ENCODE data around the gene SPATA16.
"Not testable (repeated sequence)": the region's sequence is repeated elsewhere in the genome, so short reads cannot be mapped to it uniquely, and the experiment has no call there.

SPATA16 gene

GRCh38 chr3:172939651-172940293 lies 201.3 kb downstream of the SPATA16 start:
- no peak for DNase-seq (ENCODE audit: low read depth)

DNA sequence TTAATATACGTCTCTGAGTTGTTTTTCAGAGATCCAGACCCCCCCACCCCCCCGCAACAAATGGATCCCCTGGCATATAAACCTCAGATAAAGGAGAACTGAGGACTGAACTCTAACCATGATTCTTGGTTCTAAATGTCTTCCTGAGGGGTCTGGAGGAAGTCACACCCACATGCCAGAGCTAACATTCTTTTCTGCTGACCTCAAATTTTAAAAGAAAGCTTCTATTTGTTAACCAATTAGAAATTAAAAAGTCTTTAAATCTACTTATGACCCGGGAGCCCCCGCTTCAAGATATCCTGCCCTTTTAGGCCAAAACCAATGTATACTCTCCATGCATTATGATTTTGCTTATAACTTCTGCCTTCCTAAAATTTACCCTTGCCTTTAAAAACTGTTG lies 202.2 kb downstream of the SPATA16 start:
- DNase-seq (ENCODE audit: low read depth) = no peak

DNA sequence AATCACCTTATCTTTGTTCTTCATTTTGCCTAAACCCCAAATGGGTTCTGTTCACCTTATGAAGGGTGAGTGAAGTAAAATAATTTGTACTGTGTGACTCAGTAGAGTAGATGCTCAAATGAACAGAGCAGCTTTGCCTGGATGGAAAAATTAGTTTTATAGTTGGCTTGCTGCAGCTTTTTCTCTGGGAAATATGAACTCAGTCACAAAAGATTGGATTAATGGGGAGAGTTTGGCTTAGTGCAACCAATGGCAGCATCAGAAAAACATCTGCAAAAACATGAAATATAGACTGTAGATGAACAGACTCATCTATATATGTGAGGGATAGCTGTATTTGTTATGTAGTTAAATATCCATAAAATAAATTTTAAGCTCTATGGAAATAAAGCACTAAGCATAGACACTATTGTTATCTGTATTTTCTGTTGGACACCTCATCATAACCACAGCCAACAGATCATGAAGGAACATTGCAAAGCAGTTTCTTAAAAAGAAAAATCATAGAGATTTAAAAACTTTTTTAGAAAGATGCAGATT lies 209.2 kb downstream of the SPATA16 start:
- DNase-seq (ENCODE audit: low read depth) = no peak

DNA sequence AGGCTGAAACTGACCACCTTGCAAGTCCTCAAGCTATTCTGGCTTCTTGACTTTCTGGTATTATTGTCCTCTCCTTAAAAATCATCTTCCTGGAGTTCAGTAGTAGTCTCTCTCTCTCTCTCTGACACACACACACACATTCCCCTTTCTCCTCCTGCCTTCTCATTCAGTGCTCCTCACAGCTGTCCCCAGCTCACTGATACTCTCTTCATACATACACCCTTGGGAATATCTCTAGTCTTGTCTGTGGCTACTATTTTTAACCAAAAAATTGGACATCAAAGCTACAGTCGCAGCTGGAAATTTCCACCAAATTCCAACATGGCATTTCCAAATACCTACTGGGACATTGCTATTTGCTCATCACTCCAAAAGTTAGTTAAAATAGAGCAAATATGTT lies 211.6 kb downstream of the SPATA16 start:
- no peak for DNase-seq (ENCODE audit: low read depth)

DNA sequence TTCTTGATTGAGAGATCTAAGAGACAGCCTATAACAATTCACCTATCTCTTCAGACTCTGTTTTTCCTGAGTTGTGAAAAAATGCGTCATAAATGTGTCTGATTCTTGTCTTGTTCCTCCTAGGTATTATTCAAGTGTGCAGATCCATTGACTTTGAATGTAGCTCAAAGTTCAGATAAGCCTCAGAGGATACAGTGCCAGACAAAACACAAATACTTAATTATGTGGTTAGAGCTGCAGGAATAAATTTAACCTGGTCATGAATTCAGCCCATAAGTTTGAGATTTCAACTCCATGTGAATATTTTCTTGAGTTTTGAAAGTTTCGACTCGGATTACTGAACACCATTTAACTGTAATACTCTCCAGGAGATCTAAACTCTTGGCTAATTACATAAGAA lies 216.5 kb downstream of the SPATA16 start:
- DNase-seq (ENCODE audit: low read depth) = no peak

DNA sequence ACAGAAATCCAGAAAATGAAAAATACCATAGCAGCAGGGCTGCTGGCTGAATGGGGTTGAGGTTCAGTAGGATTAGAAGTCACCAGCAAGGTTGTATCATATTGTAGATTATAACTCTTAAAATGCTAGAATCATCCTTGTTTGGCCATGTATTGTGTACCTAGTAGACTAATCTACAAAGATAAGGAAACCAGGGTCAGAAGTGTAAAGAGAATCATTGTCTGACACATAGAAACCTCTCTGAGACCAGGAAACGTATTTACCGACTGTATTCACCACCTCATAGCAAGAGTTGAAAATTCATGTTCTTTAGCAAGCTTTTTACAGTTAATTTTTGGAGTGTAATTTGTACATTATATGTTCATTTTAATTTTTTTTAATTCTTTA lies 221.7 kb downstream of the SPATA16 start:
- DNase-seq (ENCODE audit: low read depth) = no peak

- DNase-seq (ENCODE audit: low read depth) = no peak
Observed at GRCh38 chr3:172918568-172919296, 222.3 kb downstream of the SPATA16 start.

DNA sequence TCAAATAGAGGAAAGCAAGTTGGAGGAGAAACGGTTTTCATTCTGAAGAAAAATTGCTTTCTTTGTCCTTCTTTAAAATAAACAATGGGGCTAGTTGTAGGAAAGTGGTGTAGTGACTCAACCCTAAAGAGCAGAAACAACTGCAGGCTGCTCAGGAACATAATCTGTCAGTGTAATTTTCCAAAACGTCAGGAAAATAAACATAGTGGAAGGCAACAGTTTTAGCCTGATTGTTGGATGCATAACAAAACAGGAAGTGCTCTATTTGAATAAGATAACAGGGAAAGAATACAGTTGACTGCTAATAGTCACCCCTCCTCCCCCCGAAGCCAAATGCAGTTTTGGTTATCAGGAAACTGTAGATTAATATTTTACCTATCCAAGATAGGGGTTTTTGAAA lies 222.9 kb downstream of the SPATA16 start:
- DNase-seq (ENCODE audit: low read depth) = no peak

DNA sequence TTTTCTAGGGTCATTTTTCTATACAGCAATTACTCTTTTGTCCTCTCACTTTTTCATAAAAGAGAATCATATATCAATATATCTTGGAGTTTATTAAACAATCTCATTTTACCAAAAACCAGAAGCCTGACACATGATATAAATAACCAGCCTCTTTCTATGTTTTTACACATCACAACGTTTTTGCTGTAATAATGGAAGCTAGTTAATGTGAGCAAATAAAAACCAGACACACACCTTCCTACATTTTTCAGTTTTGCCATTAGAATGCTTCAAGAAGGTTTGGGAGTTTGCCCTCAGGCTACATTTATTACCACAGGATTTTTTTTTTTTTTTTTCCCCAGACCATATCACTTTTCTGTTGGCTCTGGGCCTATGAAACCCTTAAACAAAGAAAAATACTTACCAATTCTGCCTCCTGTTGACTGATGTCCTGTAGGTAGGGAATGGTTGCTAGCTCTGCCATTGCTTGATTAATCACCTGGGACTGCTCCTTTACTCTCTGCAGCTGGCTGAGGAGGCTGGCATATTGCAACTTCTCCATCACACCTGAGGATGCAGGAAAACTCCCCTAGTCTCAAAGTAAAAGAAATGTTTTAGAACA lies 225.0 kb downstream of the SPATA16 start:
- DNase-seq (ENCODE audit: low read depth) = no peak

GRCh38 chr3:172914854-172915253 lies 226.2 kb downstream of the SPATA16 start:
- DNase-seq (ENCODE audit: low read depth) = no peak

DNA sequence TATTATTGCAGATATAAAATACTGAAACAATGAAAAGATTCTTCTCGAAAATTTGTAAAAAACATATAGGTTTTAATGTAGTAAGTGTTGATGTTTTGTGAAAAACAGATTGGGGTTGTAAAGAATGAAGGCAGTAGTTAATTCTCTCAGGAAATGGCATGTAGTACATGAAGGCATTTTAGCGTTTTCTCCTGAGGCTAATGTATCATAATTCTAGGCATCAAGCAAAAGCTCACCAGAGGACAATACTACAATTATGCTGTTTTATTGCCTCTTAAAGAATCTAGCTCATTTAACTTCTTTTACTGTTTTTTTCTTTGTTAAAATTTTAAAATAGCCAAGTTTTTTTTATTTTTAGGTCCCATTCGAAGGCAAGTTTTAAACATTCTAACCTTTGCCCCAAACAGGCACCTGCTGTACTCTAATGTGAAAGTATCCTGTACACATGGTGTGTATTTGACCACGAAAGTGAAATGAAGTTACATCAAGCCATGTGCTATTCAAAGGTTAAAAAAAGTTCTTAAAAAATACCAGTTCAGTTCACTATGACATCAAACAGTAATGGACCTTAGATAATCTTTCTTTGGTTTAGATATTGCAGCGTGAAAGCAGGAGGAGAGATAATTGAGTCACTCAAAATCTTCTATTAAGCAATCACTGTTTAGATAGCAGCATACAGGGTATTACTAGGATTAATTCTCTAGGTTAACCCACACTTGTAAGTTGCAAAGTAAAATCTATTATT lies 227.0 kb downstream of the SPATA16 start:
- no peak for DNase-seq (ENCODE audit: low read depth)

- no peak for DNase-seq (ENCODE audit: low read depth)
Observed at GRCh38 chr3:172911142-172911541, 229.9 kb downstream of the SPATA16 start.

DNA sequence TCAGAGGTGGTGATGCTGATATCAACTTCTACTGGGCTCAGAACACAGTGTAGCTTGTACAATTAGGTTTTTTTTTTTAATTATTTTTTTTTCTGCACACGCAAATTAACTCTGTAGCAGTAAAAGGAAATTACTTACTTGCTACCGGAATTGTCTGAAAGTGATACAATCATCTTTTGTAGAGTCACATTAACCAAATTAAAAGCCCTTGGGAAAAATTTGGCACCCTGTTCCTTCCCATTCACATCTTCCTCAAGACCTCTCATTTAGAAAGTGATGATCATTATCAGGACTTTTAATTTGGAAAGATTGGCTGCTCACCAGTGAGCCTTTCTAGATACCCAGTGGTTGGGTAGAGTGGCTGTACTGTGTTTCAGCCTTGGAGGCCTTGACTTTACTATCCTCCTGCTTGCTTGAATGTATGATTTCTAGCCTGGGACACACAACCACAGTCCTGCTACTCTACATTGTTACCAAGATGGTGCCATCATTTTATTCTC lies 232.2 kb downstream of the SPATA16 start:
- DNase-seq (ENCODE audit: low read depth) = no peak

DNA sequence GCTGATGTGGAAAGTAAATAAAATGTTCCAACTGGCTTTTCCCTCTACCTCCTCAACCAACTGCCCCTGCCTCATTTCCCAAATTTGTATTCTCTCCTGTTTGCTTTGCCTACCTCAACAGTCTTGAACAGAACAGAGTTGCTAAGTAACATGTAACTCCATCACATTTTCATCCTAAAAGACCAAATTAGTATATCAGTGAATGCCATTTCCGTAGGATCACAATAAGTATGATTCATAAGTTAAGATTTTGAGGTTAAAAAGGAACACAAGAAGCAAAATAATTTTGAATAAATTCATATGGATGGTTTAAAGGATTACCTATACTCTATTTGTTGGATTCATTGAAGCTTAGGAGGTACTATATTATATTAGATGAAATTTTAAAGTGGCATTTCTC lies 235.6 kb downstream of the SPATA16 start:
- DNase-seq (ENCODE audit: low read depth) = no peak

- DNase-seq (ENCODE audit: low read depth) = no peak
Observed at GRCh38 chr3:172904711-172905373, 236.2 kb downstream of the SPATA16 start.

GRCh38 chr3:172903642-172904320 lies 237.3 kb downstream of the SPATA16 start:
- no peak for DNase-seq (ENCODE audit: low read depth)

- DNase-seq (ENCODE audit: low read depth) = no peak
Observed at GRCh38 chr3:172892158-172892557, 248.9 kb downstream of the SPATA16 start.

- DNase-seq (ENCODE audit: low read depth) = no peak
Observed at GRCh38 chr3:172885704-172886103, 255.3 kb downstream of the SPATA16 start.

GRCh38 chr3:172882563-172882962 lies 258.5 kb downstream of the SPATA16 start:
- no peak for DNase-seq (ENCODE audit: low read depth)

DNA sequence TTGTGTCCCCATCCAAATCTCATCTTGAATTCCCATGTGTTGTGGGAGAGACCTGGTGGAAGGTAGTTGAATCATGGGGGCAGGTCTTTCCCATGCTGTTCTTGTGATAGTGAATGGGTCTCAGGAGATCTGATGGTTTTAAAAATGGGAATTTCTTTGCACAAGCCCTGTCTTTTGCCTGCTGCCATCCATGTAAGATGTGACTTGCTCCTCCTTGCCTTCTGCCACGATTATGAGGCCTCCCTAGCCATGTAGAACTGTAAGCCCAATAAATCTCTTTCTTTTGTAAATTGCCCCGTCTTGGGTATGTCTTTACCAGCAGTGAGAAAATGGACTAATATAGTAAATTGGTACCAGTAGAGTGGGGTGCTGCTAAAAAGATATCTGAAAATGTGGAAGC lies 261.7 kb downstream of the SPATA16 start:
- not testable (repeated sequence) for DNase-seq (ENCODE audit: low read depth)

GRCh38 chr3:172877011-172877410 lies 264.0 kb downstream of the SPATA16 start:
- DNase-seq (ENCODE audit: low read depth) = no peak
